ENCODE results near the gene EDAR. TPM values are rescaled to one million over a fixed set of nuclear protein-coding genes. Genes with fewer than 3 reads are reported as not detected.

Gene EDAR
- total and polyA plus RNA-seq, 4 experiments from 2014 or later, result 3.0 to 6.3 (median 4.6) TPM

DNA sequence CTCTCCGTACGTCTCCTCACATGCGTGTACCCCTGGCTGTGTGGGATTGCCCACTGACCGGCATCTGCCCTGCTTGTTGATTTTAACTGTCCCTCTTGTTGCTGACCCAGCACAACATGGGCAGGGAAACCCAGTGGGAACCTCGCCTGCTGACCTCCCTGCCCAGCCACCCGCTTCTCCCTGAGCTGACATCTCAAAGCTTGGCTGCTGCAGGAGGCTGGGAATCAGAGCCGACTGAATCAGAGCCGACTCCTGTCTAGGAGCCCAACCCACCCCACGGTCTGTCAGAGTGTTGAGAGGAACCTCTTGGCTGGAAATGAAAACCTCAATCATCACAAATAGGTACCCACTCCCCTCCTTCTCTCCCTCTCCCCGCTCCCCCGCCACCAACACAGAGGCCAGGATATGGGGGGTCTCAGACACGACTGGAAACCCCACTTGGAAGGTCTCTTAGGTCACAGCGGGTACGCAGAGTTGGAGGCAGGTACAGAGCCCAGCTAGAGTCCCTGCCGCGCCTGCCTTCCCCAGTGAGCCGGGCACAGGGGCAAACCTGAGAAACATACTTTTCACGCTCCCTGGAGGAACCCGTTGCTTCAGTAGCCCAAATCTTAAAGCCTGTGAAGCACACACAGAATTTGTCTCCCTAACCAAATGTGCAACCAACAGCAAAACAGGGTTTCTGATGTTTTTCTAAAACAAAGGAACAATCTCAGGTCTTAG lies 784 bp downstream of the EDAR start:
- peaks cover 29% of the 10 kb centered on the region for H3K4me1 ChIP-seq (ENCODE audit: insufficient read depth, low read length)
- peaks cover 0 to 7% of the 10 kb centered on the region in 2 donors for H3K27me3 Mint-ChIP-seq
- H3K36me3 Mint-ChIP-seq, result no peaks in the 10 kb centered on the region
- peak overlapping the region; percentile 85 to 95 (median 88) for H3K4me3 Mint-ChIP-seq
- H3K27ac Mint-ChIP-seq, result peak overlapping the region; percentile 16 to 90 (median 77)
- CTCF ChIA-PET (ENCODE audit: partially characterized antibody), result interaction anchor here (0.9 to 8.2 kb wide), 15 partner anchors 9 to 134 kb away, joined by 3 to 104 read pairs (median 8); no protein-coding TSS in a partner anchor
- H3K4me3 ChIP-seq (ENCODE audit: low read length in 2 of 2), result peak overlapping the region; percentile 19 to 26
- POLR2A ChIA-PET (ENCODE audit: partially characterized antibody), result interaction anchor here (1.3 to 5.1 kb wide), 2 partner anchors 43 to 60 kb away, joined by 4 to 25 read pairs; no protein-coding TSS in a partner anchor
- no peak overlapping the region for H3K27ac ChIP-seq (ENCODE audit: low read depth, low read length)
- H3K9me3 Mint-ChIP-seq, result no peaks in the 10 kb centered on the region
- intact Hi-C loops (cut with micrococcal nuclease), result loop anchor here (1.0 kb wide), 1 partner anchor 202 kb away; the partner anchor contains the start of gene CCDC138
- no peaks in the 10 kb centered on the region for H3K27me3 ChIP-seq (ENCODE audit: insufficient read depth, low read length)
- DNase-seq, result no peak
- no peaks in the 10 kb centered on the region for H3K9me3 ChIP-seq (ENCODE audit: control insufficient read depth in 1 of 2, low read length in 2 of 2)
- H3K36me3 ChIP-seq (ENCODE audit: insufficient read depth, low read length), result no peaks in the 10 kb centered on the region
- H3K4me1 Mint-ChIP-seq, result peaks cover 21 to 50% (median 39%) of the 10 kb centered on the region in 4 donors

GRCh38 chr2:108986916-108987510 lies 2.0 kb downstream of the EDAR start:
- H3K9me3 Mint-ChIP-seq, result no peaks in the 10 kb centered on the region
- peaks cover 0 to 7% of the 10 kb centered on the region in 2 donors for H3K27me3 Mint-ChIP-seq
- ChIA-PET CTCF (ENCODE audit: partially characterized antibody) (interaction anchor here (0.9 to 8.2 kb wide), 8 partner anchors 11 to 134 kb away, joined by 3 to 104 read pairs (median 4); no protein-coding TSS in a partner anchor), POLR2A (ENCODE audit: partially characterized antibody) (interaction anchor here (0.7 to 5.1 kb wide), 5 partner anchors 19 to 59 kb away, joined by 3 to 25 read pairs (median 3); no protein-coding TSS in a partner anchor)
- Histone ChIP-seq H3K4me1 (ENCODE audit: insufficient read depth, low read length) (peaks cover 33% of the 10 kb centered on the region), H3K27me3 (ENCODE audit: insufficient read depth, low read length) (no peaks in the 10 kb centered on the region), H3K27ac (ENCODE audit: low read depth, low read length) (no peak overlapping the region), H3K9me3 (ENCODE audit: control insufficient read depth in 1 of 2, low read length in 2 of 2) (no peaks in the 10 kb centered on the region), H3K4me3 (ENCODE audit: low read length in 2 of 2) (no peak overlapping the region), H3K36me3 (ENCODE audit: insufficient read depth, low read length) (no peaks in the 10 kb centered on the region)
- intact Hi-C loops (cut with micrococcal nuclease), result no loop called here
- H3K4me3 Mint-ChIP-seq, result peak overlapping the region; percentile 75 to 95 (median 88)
- peak; percentile 34 to 53 (median 50) for DNase-seq
- H3K4me1 Mint-ChIP-seq, result peaks cover 21 to 61% (median 47%) of the 10 kb centered on the region in 4 donors
- H3K27ac Mint-ChIP-seq, result peak overlapping the region; percentile 45 to 87 (median 71)
- no peaks in the 10 kb centered on the region for H3K36me3 Mint-ChIP-seq

DNA sequence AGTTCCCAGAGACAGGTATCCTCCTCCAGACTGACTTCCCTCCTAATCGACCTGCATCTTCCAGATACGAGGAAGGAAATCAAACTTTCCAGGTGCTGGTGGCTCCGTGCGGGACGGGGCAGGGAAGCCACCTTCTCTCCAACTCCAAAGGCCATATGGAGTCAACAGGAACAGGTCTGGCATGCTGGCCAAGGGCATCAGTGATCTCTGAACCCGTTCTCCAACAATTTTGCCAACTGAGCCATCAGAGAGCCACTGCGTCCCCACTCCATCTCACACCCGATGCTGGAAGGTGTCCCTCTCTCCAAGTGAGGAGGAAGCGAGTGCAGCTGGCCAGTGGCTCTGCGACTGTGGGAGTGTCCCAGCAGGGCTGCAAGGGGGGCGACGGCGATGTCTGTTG lies 5.4 kb downstream of the EDAR start:
- Histone ChIP-seq H3K27ac (ENCODE audit: low read depth, low read length) (no peak overlapping the region), H3K27me3 (ENCODE audit: insufficient read depth, low read length) (no peaks in the 10 kb centered on the region), H3K4me1 (ENCODE audit: insufficient read depth, low read length) (peaks cover 32% of the 10 kb centered on the region), H3K4me3 (ENCODE audit: low read length in 2 of 2) (no peak overlapping the region), H3K9me3 (ENCODE audit: control insufficient read depth in 1 of 2, low read length in 2 of 2) (no peaks in the 10 kb centered on the region), H3K36me3 (ENCODE audit: insufficient read depth, low read length) (no peaks in the 10 kb centered on the region)
- ChIA-PET POLR2A (ENCODE audit: partially characterized antibody) (no interaction called here), CTCF (ENCODE audit: partially characterized antibody) (interaction anchor here (8.2 kb wide), 1 partner anchor 56 kb away, joined by 104 read pairs; no protein-coding TSS in a partner anchor)
- Mint-ChIP-seq H3K4me3 (peak overlapping the region in 1 of 8 donors; percentile 57), H3K27ac (peak overlapping the region in 2 of 7 donors; percentile 42 to 65), H3K9me3 (no peaks in the 10 kb centered on the region), H3K27me3 (peaks cover 0 to under 1% of the 10 kb centered on the region in 2 donors), H3K4me1 (peaks cover 23 to 62% (median 50%) of the 10 kb centered on the region in 4 donors), H3K36me3 (no peaks in the 10 kb centered on the region)
- DNase-seq, result no peak
- intact Hi-C loops (cut with micrococcal nuclease), result no loop called here

- ChIA-PET CTCF (ENCODE audit: partially characterized antibody) (no interaction called here), POLR2A (ENCODE audit: partially characterized antibody) (no interaction called here)
- no peaks in the 10 kb centered on the region for H3K36me3 Mint-ChIP-seq
- no peaks in the 10 kb centered on the region for H3K27me3 Mint-ChIP-seq
- H3K9me3 Mint-ChIP-seq, result no peaks in the 10 kb centered on the region
- peaks cover 21 to 56% (median 47%) of the 10 kb centered on the region in 4 donors for H3K4me1 Mint-ChIP-seq
- Histone ChIP-seq H3K4me1 (ENCODE audit: insufficient read depth, low read length) (peaks cover 27% of the 10 kb centered on the region), H3K27me3 (ENCODE audit: insufficient read depth, low read length) (no peaks in the 10 kb centered on the region), H3K36me3 (ENCODE audit: insufficient read depth, low read length) (no peaks in the 10 kb centered on the region), H3K4me3 (ENCODE audit: low read length in 2 of 2) (no peak overlapping the region), H3K27ac (ENCODE audit: low read depth, low read length) (no peak overlapping the region), H3K9me3 (ENCODE audit: control insufficient read depth in 1 of 2, low read length in 2 of 2) (no peaks in the 10 kb centered on the region)
- intact Hi-C loops (cut with micrococcal nuclease), result no loop called here
- peak overlapping the region in 1 of 8 donors; percentile 33 for H3K4me3 Mint-ChIP-seq
- peak overlapping the region in 2 of 7 donors; percentile 9 to 70 for H3K27ac Mint-ChIP-seq
- DNase-seq, result no peak
Observed at GRCh38 chr2:108983061-108983460, 6.0 kb downstream of the EDAR start.

GRCh38 chr2:108982259-108982679 lies 6.8 kb downstream of the EDAR start:
- H3K27ac ChIP-seq (ENCODE audit: low read depth, low read length), result no peak overlapping the region
- peak overlapping the region in 1 of 7 donors; percentile 24 for H3K27ac Mint-ChIP-seq
- H3K4me1 Mint-ChIP-seq, result peaks cover 18 to 54% (median 41%) of the 10 kb centered on the region in 4 donors
- H3K36me3 Mint-ChIP-seq, result no peaks in the 10 kb centered on the region
- H3K4me3 Mint-ChIP-seq, result peak overlapping the region in 2 of 8 donors; percentile 19 to 49
- DNase-seq, result no peak
- peaks cover 20% of the 10 kb centered on the region for H3K4me1 ChIP-seq (ENCODE audit: insufficient read depth, low read length)
- POLR2A ChIA-PET (ENCODE audit: partially characterized antibody), result interaction anchor here (0.5 to 1.3 kb wide), 2 partner anchors 49 to 553 kb away, joined by 3 to 5 read pairs; no protein-coding TSS in a partner anchor
- intact Hi-C loops (cut with micrococcal nuclease), result no loop called here
- no peaks in the 10 kb centered on the region for H3K27me3 ChIP-seq (ENCODE audit: insufficient read depth, low read length)
- H3K9me3 ChIP-seq (ENCODE audit: control insufficient read depth in 1 of 2, low read length in 2 of 2), result no peaks in the 10 kb centered on the region
- no peak overlapping the region for H3K4me3 ChIP-seq (ENCODE audit: low read length in 2 of 2)
- CTCF ChIA-PET (ENCODE audit: partially characterized antibody), result no interaction called here
- H3K27me3 Mint-ChIP-seq, result no peaks in the 10 kb centered on the region
- H3K9me3 Mint-ChIP-seq, result no peaks in the 10 kb centered on the region
- H3K36me3 ChIP-seq (ENCODE audit: insufficient read depth, low read length), result no peaks in the 10 kb centered on the region

GRCh38 chr2:108981846-108982245 lies 7.2 kb downstream of the EDAR start:
- Mint-ChIP-seq H3K36me3 (no peaks in the 10 kb centered on the region), H3K27me3 (no peaks in the 10 kb centered on the region), H3K9me3 (no peaks in the 10 kb centered on the region), H3K4me3 (peak overlapping the region in 3 of 8 donors; percentile 9 to 49 (median 12)), H3K27ac (peak overlapping the region in 3 of 7 donors; percentile 24 to 42 (median 29)), H3K4me1 (peaks cover 14 to 51% (median 37%) of the 10 kb centered on the region in 4 donors)
- Histone ChIP-seq H3K4me1 (ENCODE audit: insufficient read depth, low read length) (peaks cover 15% of the 10 kb centered on the region), H3K9me3 (ENCODE audit: control insufficient read depth in 1 of 2, low read length in 2 of 2) (no peaks in the 10 kb centered on the region), H3K27ac (ENCODE audit: low read depth, low read length) (no peak overlapping the region), H3K27me3 (ENCODE audit: insufficient read depth, low read length) (no peaks in the 10 kb centered on the region), H3K4me3 (ENCODE audit: low read length in 2 of 2) (no peak overlapping the region), H3K36me3 (ENCODE audit: insufficient read depth, low read length) (no peaks in the 10 kb centered on the region)
- no peak for DNase-seq
- intact Hi-C loops (cut with micrococcal nuclease), result no loop called here
- ChIA-PET CTCF (ENCODE audit: partially characterized antibody) (no interaction called here), POLR2A (ENCODE audit: partially characterized antibody) (interaction anchor here (1.3 kb wide), 1 partner anchor 50 kb away, joined by 5 read pairs; no protein-coding TSS in a partner anchor)

DNA sequence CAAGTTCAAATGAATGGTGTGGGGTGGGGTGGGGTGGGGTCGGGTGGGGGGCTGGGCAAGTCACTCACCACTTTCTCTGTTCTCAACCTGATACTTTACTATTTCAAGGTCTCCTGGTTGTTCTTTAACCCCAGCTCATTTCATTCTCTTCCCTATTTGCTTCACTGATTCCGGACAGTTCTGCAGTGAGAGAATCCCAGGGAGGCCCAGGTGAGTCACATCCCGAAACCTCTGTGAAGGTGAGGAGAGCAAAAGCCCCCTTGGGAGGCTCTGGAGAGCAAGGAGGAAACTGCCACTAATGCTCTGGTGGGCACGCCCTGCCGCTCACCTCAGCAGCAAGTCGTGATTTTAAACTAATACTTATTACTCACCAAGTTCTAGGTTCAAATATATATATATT lies 8.9 kb downstream of the EDAR start:
- CTCF ChIA-PET (ENCODE audit: partially characterized antibody), result interaction anchor here (2.5 kb wide), 1 partner anchor 9 kb away, joined by 13 read pairs; the partner anchor contains the start of gene EDAR

More for the DNA sequence above, 8.9 kb downstream of the EDAR start:
- no peaks in the 10 kb centered on the region for H3K9me3 ChIP-seq (ENCODE audit: control insufficient read depth in 1 of 2, low read length in 2 of 2)
- peaks cover 12% of the 10 kb centered on the region for H3K4me1 ChIP-seq (ENCODE audit: insufficient read depth, low read length)
- POLR2A ChIA-PET (ENCODE audit: partially characterized antibody), result interaction anchor here (1.2 kb wide), 1 partner anchor 11 kb away, joined by 3 read pairs; no protein-coding TSS in a partner anchor
- H3K27me3 ChIP-seq (ENCODE audit: insufficient read depth, low read length), result no peaks in the 10 kb centered on the region
- intact Hi-C loops (cut with micrococcal nuclease), result no loop called here
- Mint-ChIP-seq H3K9me3 (no peaks in the 10 kb centered on the region), H3K27me3 (no peaks in the 10 kb centered on the region), H3K4me3 (no peak overlapping the region), H3K36me3 (no peaks in the 10 kb centered on the region), H3K4me1 (peaks cover 12 to 57% (median 38%) of the 10 kb centered on the region in 4 donors), H3K27ac (no peak overlapping the region)
- DNase-seq, result no peak
- no peak overlapping the region for H3K4me3 ChIP-seq (ENCODE audit: low read length in 2 of 2)
- H3K27ac ChIP-seq (ENCODE audit: low read depth, low read length), result no peak overlapping the region
- H3K36me3 ChIP-seq (ENCODE audit: insufficient read depth, low read length), result no peaks in the 10 kb centered on the region
